K562 (cell line): Measurements from ENCODE around the gene PRKAR2B. TPM values are rescaled to one million over a fixed set of nuclear protein-coding genes. Genes with fewer than 3 reads are reported as not detected.

Experiments
- EZH2 ChIP-seq: IDR thresholded peaks from 2 replicates; pipeline ENCODE4 v1.6.1; 2012; ENCODE audit warnings: low read depth, mild to moderate bottlenecking, inconsistent platforms, low read length, borderline replicate concordance
- FOXK1 ChIP-seq: sonication (generic); formaldehyde crosslinking; IDR thresholded peaks from 2 replicates; pipeline ENCODE4 v1.8.0; 2022; ENCODE audit warnings: missing genetic modification reagents, mild to moderate bottlenecking, borderline replicate concordance
- GTF2F1 ChIP-seq: IDR thresholded peaks from 2 replicates; pipeline ENCODE4 v1.6.1; 2011; ENCODE audit warnings: low read depth, low read length, improper control_type of control experiment
- HDAC6 ChIP-seq: IDR thresholded peaks from 2 replicates; pipeline ENCODE4 v1.6.1; 2012; ENCODE audit warnings: low read depth, mild to moderate bottlenecking, control low read depth, inconsistent platforms, low read length, moderate library complexity
- MCM5 ChIP-seq: fragments of 450-650 bp; IDR thresholded peaks from 2 replicates; pipeline ENCODE4 v1.6.1; 2016; ENCODE audit warnings: low read depth
- MEIS2 ChIP-seq: fragments of 450-650 bp; IDR thresholded peaks from 2 replicates; pipeline ENCODE4 v1.6.1; 2014; ENCODE audit warnings: mild to moderate bottlenecking; ENCODE audit not compliant: partially characterized antibody
- RCOR1 ChIP-seq, 2 experiments: IDR thresholded peaks; 2 replicates each; pipeline ENCODE4 v1.6.1; 2012; ENCODE audit warnings: low read depth in 2 of 2, low read length in 2 of 2, borderline replicate concordance in 1 of 2, improper control_type of control experiment in 1 of 2
- SNIP1 ChIP-seq: fragments of 450-650 bp; IDR thresholded peaks from 2 replicates; pipeline ENCODE4 v1.7.1; 2017; ENCODE audit warnings: low read depth, mild to moderate bottlenecking
- ZKSCAN8 ChIP-seq: fragments of 200-800 bp; sonication (Bioruptor generic); IDR thresholded peaks from 2 replicates; pipeline ENCODE4 v1.6.1; 2016; ENCODE audit warnings: missing genetic modification characterization, missing compliant biosample characterization
- ZNF133 ChIP-seq: fragments of 250-450 bp; sonication (Bioruptor Pico); IDR thresholded peaks from 2 replicates; pipeline ENCODE4 v1.4.0; 2020; ENCODE audit warnings: mild to moderate bottlenecking
- ZNF408 ChIP-seq: fragments of 250-450 bp; sonication (Bioruptor Pico); IDR thresholded peaks from 2 replicates; pipeline ENCODE4 v1.4.0; 2020; ENCODE audit warnings: low read depth, mild to moderate bottlenecking, moderate library complexity
- polyA plus RNA-seq, 8 experiments: library from polyadenylated mRNA; depleted of rRNA in 4 of 8; stranded (reverse) in 5 of 8; unstranded in 3 of 8; fragments of >200 nt; fragmentation: Nextera tagmentation in 2 of 8; fragmentation: Illumina TruSeq in 1 of 8; extraction: Ambion mirVana in 2 of 8; extraction: Trizol in 1 of 8; gene quantifications; 2 replicates each; pipeline versions ENCODE4 v1.2.1 to v1.2.3, GENCODE V29; 2011 to 2014; ENCODE audit warnings: inconsistent platforms in 1 of 8, missing spikeins in 1 of 8
- total RNA-seq, 7 experiments: library from RNA; depleted of rRNA in 6 of 7; stranded (reverse); fragments of >200 nt in 6 of 7; fragmentation: Illumina TruSeq in 2 of 7; extraction: Trizol in 2 of 7; gene quantifications; 2 replicates each; pipeline versions ENCODE4 v1.2.1 to v1.2.3, GENCODE V29; 2011 to 2021; ENCODE audit warnings: low replicate concordance in 1 of 7
- TF ChIP-seq, protein P1 (sequence below), 2 experiments: fragments of 450-650 bp in 1 of 2; sonication (generic) in 1 of 2; formaldehyde crosslinking in 1 of 2; IDR thresholded peaks; 2 replicates each; pipeline versions ENCODE4 v1.7.1 to v1.9.0; 2016 to 2022; ENCODE audit warnings: inconsistent platforms in 1 of 2, mild to moderate bottlenecking in 1 of 2, missing genetic modification reagents in 1 of 2
- TF ChIP-seq, protein P2 (sequence below): fragments of 450-650 bp; formaldehyde crosslinking; IDR thresholded peaks from 2 replicates; pipeline ENCODE4 v1.4.0; 2020; ENCODE audit warnings: mild to moderate bottlenecking, moderate library complexity
- TF ChIP-seq, protein P3 (sequence below): fragments of 450-650 bp; IDR thresholded peaks from 2 replicates; pipeline ENCODE4 v1.6.1; 2016; ENCODE audit warnings: antibody characterized with exemption

Gene PRKAR2B
- total and polyA plus RNA-seq, 9 of the 15 experiments (the other 6 are each of a cell fraction or from before 2014, with no cell fraction given) = 59.0 to 173 (median 129) TPM

DNA sequence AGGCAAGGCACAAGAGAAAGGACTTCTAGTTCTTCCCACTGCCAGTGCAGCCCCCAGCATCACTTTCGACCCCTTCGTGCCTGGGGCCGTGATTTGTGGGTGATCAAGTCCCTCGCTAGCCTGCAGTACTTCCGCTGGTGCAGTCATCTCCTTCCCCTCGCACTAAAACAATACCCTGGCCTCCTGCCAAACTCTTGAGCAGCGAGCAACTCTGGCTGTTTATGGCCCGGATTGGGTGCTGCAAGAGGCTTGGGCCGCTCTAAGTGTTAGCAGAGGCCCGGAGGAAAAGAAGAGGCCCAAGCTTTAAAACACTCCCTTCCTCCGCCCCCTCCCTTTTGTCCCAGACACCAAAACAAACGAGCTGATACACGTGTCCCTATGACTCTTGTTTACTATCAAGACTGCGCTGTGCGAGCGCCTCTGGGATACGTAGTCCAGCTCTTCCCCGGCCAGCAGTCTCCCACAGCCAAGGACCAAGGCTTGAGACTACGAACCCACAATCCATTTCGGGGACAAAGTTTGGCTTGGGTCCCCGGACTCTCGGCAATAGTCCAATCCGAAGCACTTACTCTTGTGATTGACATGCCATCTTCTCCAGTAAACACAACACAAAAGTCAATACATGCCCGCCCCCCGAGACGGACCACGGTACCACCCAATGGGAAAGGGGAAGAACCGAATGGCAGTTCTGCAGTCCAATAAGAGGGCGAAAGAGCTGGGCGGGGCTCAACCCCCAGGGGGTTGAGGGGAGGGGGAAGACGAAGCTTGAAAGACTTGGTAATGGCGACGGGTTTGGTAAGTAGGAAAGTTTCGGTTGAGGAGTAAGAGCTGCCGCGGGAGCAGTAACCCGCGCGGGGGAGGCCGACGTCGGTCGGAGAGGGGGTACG is 124.0 kb downstream of the PRKAR2B start, which contains the start of gene HBP1 (continued):
- TF ChIP-seq, protein P1, sequence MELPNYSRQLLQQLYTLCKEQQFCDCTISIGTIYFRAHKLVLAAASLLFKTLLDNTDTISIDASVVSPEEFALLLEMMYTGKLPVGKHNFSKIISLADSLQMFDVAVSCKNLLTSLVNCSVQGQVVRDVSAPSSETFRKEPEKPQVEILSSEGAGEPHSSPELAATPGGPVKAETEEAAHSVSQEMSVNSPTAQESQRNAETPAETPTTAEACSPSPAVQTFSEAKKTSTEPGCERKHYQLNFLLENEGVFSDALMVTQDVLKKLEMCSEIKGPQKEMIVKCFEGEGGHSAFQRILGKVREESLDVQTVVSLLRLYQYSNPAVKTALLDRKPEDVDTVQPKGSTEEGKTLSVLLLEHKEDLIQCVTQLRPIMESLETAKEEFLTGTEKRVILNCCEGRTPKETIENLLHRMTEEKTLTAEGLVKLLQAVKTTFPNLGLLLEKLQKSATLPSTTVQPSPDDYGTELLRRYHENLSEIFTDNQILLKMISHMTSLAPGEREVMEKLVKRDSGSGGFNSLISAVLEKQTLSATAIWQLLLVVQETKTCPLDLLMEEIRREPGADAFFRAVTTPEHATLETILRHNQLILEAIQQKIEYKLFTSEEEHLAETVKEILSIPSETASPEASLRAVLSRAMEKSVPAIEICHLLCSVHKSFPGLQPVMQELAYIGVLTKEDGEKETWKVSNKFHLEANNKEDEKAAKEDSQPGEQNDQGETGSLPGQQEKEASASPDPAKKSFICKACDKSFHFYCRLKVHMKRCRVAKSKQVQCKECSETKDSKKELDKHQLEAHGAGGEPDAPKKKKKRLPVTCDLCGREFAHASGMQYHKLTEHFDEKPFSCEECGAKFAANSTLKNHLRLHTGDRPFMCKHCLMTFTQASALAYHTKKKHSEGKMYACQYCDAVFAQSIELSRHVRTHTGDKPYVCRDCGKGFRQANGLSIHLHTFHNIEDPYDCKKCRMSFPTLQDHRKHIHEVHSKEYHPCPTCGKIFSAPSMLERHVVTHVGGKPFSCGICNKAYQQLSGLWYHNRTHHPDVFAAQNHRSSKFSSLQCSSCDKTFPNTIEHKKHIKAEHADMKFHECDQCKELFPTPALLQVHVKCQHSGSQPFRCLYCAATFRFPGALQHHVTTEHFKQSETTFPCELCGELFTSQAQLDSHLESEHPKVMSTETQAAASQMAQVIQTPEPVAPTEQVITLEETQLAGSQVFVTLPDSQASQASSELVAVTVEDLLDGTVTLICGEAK (IDR thresholded peaks at IDR 0.05) = peak; percentile 84
- TF ChIP-seq, protein P1 (CRISPR knock-in tag; IDR thresholded peaks at IDR 0.05) = no peak
- no peak for TF ChIP-seq SNIP1
- no peak for TF ChIP-seq ZNF408 (CRISPR knock-in tag)
- TF ChIP-seq MCM5 = no peak
- no peak for TF ChIP-seq EZH2
- TF ChIP-seq HDAC6 = no peak; the same call in 1 of the 2 replicates
- peak; percentile 78 for TF ChIP-seq MEIS2
- no peak; a peak in 1 of 4 replicates for TF ChIP-seq RCOR1 (IDR thresholded peaks at IDR 0.05; ENCODE audit: borderline replicate concordance in 1 of 2, low read depth in 2 of 2, low read length in 2 of 2)
- no peak for TF ChIP-seq GTF2F1
- TF ChIP-seq, protein P2, sequence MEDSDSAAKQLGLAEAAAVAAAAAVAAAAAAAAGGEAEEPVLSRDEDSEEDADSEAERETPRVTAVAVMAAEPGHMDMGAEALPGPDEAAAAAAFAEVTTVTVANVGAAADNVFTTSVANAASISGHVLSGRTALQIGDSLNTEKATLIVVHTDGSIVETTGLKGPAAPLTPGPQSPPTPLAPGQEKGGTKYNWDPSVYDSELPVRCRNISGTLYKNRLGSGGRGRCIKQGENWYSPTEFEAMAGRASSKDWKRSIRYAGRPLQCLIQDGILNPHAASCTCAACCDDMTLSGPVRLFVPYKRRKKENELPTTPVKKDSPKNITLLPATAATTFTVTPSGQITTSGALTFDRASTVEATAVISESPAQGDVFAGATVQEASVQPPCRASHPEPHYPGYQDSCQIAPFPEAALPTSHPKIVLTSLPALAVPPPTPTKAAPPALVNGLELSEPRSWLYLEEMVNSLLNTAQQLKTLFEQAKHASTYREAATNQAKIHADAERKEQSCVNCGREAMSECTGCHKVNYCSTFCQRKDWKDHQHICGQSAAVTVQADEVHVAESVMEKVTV (CRISPR knock-in tag) = no peak
- peak; percentile 100 for TF ChIP-seq FOXK1 (CRISPR knock-in tag)
- 0 out of 2 replicates have a peak, but pooled peaks have one; percentile 60 for TF ChIP-seq ZNF133 (CRISPR knock-in tag)
- TF ChIP-seq, protein P3, sequence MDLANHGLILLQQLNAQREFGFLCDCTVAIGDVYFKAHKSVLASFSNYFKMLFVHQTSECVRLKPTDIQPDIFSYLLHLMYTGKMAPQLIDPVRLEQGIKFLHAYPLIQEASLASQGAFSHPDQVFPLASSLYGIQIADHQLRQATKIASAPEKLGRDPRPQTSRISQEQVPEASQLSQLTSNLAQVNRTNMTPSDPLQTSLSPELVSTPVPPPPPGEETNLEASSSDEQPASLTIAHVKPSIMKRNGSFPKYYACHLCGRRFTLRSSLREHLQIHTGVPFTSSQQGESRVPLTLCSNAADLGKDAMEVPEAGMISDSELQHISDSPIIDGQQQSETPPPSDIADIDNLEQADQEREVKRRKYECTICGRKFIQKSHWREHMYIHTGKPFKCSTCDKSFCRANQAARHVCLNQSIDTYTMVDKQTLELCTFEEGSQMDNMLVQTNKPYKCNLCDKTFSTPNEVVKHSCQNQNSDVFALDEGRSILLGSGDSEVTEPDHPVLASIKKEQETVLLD = no peak
- TF ChIP-seq ZKSCAN8 (CRISPR knock-in tag) = no peak
